ENCODE measurements around the gene RAPSN. TPM values are rescaled to one million over a fixed set of nuclear protein-coding genes. Genes with fewer than 3 reads are reported as not detected.

RAPSN gene
- total RNA-seq, 2 donors from 2014 or later = not detected

DNA sequence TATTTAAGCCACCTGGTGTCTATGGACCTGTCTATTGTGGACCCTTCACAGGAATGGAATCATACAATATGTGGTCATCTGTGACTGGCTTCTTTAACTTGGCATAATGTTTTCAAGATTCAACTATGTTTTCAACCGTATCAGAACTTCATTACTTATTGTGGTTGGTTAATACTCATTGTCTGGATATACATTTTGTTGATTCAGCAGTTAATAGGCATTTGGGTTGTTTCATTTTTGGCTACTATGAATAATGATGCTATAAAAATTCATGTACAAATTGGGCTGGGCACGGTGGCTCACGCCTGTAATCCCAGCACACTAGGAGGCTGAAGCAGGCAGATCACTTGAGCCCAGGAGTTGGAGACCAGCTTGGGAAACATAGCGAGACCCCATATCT lies 2.5 kb upstream of the RAPSN start:
- Histone ChIP-seq H3K27ac (no peak overlapping the region), H3K36me3 (no peaks in the 10 kb centered on the region), H3K4me1 (no peaks in the 10 kb centered on the region), H3K4me3 (no peak overlapping the region), H3K27me3 (no peaks in the 10 kb centered on the region), H3K9me3 (no peaks in the 10 kb centered on the region)
- TF ChIP-seq, protein P1, sequence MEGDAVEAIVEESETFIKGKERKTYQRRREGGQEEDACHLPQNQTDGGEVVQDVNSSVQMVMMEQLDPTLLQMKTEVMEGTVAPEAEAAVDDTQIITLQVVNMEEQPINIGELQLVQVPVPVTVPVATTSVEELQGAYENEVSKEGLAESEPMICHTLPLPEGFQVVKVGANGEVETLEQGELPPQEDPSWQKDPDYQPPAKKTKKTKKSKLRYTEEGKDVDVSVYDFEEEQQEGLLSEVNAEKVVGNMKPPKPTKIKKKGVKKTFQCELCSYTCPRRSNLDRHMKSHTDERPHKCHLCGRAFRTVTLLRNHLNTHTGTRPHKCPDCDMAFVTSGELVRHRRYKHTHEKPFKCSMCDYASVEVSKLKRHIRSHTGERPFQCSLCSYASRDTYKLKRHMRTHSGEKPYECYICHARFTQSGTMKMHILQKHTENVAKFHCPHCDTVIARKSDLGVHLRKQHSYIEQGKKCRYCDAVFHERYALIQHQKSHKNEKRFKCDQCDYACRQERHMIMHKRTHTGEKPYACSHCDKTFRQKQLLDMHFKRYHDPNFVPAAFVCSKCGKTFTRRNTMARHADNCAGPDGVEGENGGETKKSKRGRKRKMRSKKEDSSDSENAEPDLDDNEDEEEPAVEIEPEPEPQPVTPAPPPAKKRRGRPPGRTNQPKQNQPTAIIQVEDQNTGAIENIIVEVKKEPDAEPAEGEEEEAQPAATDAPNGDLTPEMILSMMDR (IDR thresholded peaks at IDR 0.05) = no peak
- no peak for DNase-seq (ENCODE audit: low spot score)

DNA sequence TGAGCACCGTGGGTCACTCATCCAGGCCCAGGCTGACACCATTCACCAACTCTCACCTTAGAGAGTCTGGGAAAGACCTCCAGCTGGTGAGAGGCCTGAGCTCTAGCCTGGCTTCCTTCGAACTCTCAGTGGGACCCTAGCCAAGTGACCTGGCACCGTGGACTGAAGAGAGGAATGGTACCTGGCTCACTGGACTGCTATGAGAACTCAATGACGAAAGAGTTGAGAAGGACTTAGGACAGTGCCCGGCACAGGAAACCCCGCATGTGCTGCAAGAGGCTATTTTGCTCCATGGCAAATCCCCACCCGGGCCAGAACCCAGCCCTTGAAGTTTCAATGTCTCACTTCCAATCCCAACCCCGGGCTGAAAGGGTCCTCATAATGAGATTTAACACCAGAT lies 605 bp upstream of the RAPSN start:
- no peak for DNase-seq (ENCODE audit: low spot score)
- Histone ChIP-seq H3K27ac (no peak overlapping the region), H3K27me3 (no peaks in the 10 kb centered on the region), H3K9me3 (no peaks in the 10 kb centered on the region), H3K36me3 (no peaks in the 10 kb centered on the region), H3K4me1 (no peaks in the 10 kb centered on the region), H3K4me3 (no peak overlapping the region)
- TF ChIP-seq, protein P1 (IDR thresholded peaks at IDR 0.05) = no peak

DNA sequence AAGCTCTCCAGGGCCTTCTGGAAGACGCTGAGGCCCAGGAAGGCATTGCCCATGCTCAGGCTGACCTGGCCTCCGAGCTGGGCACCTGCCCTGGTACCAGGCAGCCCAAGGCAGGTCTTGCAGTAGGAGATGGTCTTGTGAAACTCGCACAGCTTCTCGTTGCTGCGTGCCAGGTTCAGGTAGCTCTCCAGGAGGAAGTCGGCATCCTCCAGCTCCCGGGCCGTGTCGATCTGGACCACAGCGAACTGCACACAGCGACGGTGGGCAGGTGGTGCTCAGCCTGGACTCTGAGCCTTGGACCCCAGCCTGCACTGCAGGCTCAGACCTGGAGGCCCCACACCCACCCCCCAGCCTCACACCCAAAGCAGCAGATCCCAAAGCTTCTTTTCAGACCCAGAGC lies 1.0 kb downstream of the RAPSN start:
- Histone ChIP-seq H3K36me3 (no peaks in the 10 kb centered on the region), H3K4me1 (no peaks in the 10 kb centered on the region), H3K9me3 (no peaks in the 10 kb centered on the region), H3K27me3 (no peaks in the 10 kb centered on the region), H3K4me3 (no peak overlapping the region), H3K27ac (no peak overlapping the region)
- TF ChIP-seq, protein P1 (IDR thresholded peaks at IDR 0.05) = no peak
- no peak for DNase-seq (ENCODE audit: low spot score)

DNA sequence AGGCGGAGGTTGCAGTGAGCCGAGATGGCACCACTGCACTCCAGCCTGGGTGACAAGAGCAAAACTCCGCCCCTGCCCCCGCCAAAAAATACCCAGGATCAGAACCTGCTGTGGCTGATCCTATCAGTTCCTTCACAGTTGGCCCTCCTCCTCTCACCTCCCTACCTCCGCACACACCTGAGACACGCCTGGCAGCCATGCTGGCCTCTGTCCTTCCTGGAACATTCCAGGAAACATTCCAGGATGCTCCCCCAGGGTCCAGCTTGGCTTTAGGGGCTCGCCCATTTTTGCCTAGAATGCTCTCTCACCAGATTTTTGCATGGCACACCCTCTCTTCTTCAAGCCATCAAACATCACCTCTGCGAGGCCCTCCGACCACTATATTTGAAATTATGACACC lies 2.1 kb downstream of the RAPSN start:
- H3K27ac ChIP-seq = no peak overlapping the region
- no peak overlapping the region for H3K4me3 ChIP-seq
- no peaks in the 10 kb centered on the region for H3K36me3 ChIP-seq
- TF ChIP-seq, protein P1 (IDR thresholded peaks at IDR 0.05) = no peak
- no peak for DNase-seq (ENCODE audit: low spot score)
- H3K9me3 ChIP-seq = no peaks in the 10 kb centered on the region
- H3K27me3 ChIP-seq = no peaks in the 10 kb centered on the region
- peaks cover 0 to 7% of the 10 kb centered on the region in 2 donors for H3K4me1 ChIP-seq

DNA sequence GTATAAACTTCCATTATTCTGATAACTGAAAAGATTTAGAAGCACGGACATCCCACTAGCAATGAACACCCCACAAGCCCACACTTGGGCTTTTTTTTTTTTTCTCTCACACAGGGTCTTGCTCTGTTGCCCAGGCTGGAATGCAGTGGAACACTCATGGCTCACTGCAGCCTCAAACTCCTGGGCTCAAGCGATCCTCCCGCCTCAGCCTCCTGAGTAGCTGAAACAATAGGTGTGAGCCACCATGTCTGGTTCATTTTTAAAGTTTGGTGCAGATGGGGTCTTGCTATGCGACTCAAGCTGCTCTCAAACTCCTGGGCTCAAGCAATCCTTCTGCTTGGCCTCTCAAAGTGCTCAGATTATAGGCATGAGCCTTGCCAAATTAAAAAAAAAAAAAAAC lies 3.1 kb downstream of the RAPSN start:
- TF ChIP-seq, protein P1 (IDR thresholded peaks at IDR 0.05) = no peak
- H3K27ac ChIP-seq = no peak overlapping the region
- no peaks in the 10 kb centered on the region for H3K9me3 ChIP-seq

DNA sequence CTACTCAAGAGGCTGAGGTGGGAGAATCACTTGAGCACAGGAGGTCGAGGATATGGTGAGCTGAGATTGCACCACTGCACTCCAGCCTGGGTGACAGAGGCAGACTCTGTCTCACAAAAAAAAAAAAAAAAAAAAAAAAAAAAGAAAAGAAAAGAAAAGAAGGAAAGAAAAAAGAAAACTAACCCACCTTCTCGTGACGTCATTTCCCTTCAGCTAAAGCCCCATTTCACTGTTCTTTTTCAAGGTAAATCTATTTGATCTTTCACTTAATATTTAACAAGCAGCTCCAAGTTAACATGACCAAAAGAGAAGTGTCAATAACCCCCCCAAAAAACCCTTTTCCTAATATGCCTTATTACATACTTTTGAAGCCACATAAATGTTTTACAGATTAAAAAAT lies 5.1 kb downstream of the RAPSN start:
- TF ChIP-seq, protein P1 (IDR thresholded peaks at IDR 0.05) = no peak
- Histone ChIP-seq H3K4me3 (no peak overlapping the region), H3K27ac (no peak overlapping the region), H3K27me3 (no peaks in the 10 kb centered on the region), H3K9me3 (no peaks in the 10 kb centered on the region), H3K36me3 (no peaks in the 10 kb centered on the region), H3K4me1 (peaks cover 0 to 7% of the 10 kb centered on the region in 2 donors)
- DNase-seq (ENCODE audit: low spot score) = no peak

More for the DNA sequence above, 3.1 kb downstream of the RAPSN start:
- Histone ChIP-seq H3K36me3 (no peaks in the 10 kb centered on the region), H3K4me3 (no peak overlapping the region), H3K4me1 (peaks cover 0 to 7% of the 10 kb centered on the region in 2 donors), H3K27me3 (no peaks in the 10 kb centered on the region)
- DNase-seq (ENCODE audit: low spot score) = no peak

Data from right atrium auricular region (tissue), 2 donors.